ENCODE data around the gene ATP2A3. TPM values are rescaled to one million over a fixed set of nuclear protein-coding genes. Genes with fewer than 3 reads are reported as not detected.
A peak's percentile ranks its signal among the peaks of the same experiment; 100 is the strongest.

ATP2A3 gene
- total RNA-seq, 1 donor, result 2.3 TPM

GRCh38 chr17:3960764-3961163 lies 3.5 kb downstream of the ATP2A3 start:
- no peak for TF ChIP-seq CTCF (IDR thresholded peaks at IDR 0.05; ENCODE audit: insufficient read depth, low read length)
- DNase-seq (ENCODE audit: low read depth), result no peak
- no peak overlapping the region for H3K4me3 ChIP-seq (ENCODE audit: low read depth, low read length)

GRCh38 chr17:3959921-3960601 lies 4.2 kb downstream of the ATP2A3 start:
- H3K4me3 ChIP-seq (ENCODE audit: low read depth, low read length), result no peak overlapping the region
- no peak for TF ChIP-seq CTCF (IDR thresholded peaks at IDR 0.05; ENCODE audit: insufficient read depth, low read length)
- DNase-seq (ENCODE audit: low read depth), result no peak

GRCh38 chr17:3959295-3959899 lies 4.8 kb downstream of the ATP2A3 start:
- no peak overlapping the region for H3K4me3 ChIP-seq (ENCODE audit: low read depth, low read length)
- TF ChIP-seq CTCF (IDR thresholded peaks at IDR 0.05; ENCODE audit: insufficient read depth, low read length), result no peak
- peak; percentile 34 for DNase-seq (ENCODE audit: low read depth)

GRCh38 chr17:3957735-3958599 lies 6.3 kb downstream of the ATP2A3 start:
- no peak for TF ChIP-seq CTCF (IDR thresholded peaks at IDR 0.05; ENCODE audit: insufficient read depth, low read length)
- no peak overlapping the region for H3K4me3 ChIP-seq (ENCODE audit: low read depth, low read length)
- no peak for DNase-seq (ENCODE audit: low read depth)

- no peak overlapping the region for H3K4me3 ChIP-seq (ENCODE audit: low read depth, low read length)
- DNase-seq (ENCODE audit: low read depth), result no peak
- no peak for TF ChIP-seq CTCF (IDR thresholded peaks at IDR 0.05; ENCODE audit: insufficient read depth, low read length)
These were observed 7.3 kb downstream of the ATP2A3 start for GRCh38 chr17:3956983-3957382.

DNA sequence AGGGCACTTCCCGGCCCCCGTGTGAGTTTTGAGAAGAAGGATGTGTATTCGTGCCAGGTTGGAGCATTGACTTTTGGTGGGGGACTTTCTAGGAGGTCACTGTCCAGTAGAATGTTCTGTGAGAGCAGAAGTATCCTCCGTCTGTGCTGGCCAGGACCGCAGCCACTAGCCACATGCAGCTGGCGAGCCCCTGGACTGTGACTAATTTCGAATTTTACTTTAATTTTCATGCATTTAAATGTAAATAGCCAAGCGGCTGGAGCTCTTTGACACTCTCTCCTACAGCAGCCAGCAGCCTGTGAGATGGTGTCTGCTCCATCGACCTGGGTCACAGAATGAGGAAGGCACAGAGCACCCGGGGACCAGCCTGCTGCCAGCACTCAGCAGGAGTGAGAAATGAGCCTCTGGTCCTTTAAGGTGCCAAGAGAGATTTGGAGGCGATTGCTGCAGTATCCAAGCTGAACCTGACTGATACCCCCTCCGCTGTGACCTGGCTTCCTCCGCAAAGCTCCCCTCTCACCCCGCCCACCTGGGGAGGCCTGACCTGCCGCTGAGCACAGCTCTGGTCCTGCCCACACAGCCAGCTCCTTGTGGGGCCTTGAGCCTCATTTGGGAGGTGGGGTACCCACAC lies 7.8 kb downstream of the ATP2A3 start:
- no peak for TF ChIP-seq CTCF (IDR thresholded peaks at IDR 0.05; ENCODE audit: insufficient read depth, low read length)
- no peak overlapping the region for H3K4me3 ChIP-seq (ENCODE audit: low read depth, low read length)
- DNase-seq (ENCODE audit: low read depth), result no peak

Measured in fibroblast of the aortic adventitia (primary cell).